SK-N-MC (cell line): ENCODE results near the gene LAMC3.

ENCODE experiments used
- DNase-seq: peaks from one replicate; pipeline ENCODE4 v3.0.0-alpha.2; 2011; ENCODE audit warnings: low read depth, low spot score
- H3K27ac ChIP-seq: fragments of 200-600 bp; sonication (generic); 2 replicates; pipeline ENCODE4 v1.5.1; 2016; ENCODE audit warnings: mixed run types
- H3K36me3 ChIP-seq: fragments of 200-600 bp; sonication (generic); 2 replicates; pipeline ENCODE4 v1.6.1; 2017; ENCODE audit warnings: antibody characterized with exemption, low read length, mixed read lengths; ENCODE audit not compliant: insufficient read depth
- H3K4me3 ChIP-seq: fragments of 200-600 bp; sonication (generic); 2 replicates; pipeline ENCODE4 v1.5.1; 2016
- H3K9ac ChIP-seq: fragments of 200-600 bp; sonication (generic); 2 replicates; pipeline ENCODE4 v1.8.0; 2017; ENCODE audit warnings: mixed run types, mixed read lengths; ENCODE audit not compliant: insufficient read length
- H3K9me3 ChIP-seq: fragments of 200-600 bp; sonication (generic); 2 replicates; pipeline ENCODE4 v1.6.1; 2017; ENCODE audit warnings: low read depth, mild to moderate bottlenecking, antibody characterized with exemption, low read length, moderate library complexity, mixed read lengths
- EZH2 ChIP-seq: fragments of 200-600 bp; sonication (generic); IDR thresholded peaks from one replicate; pipeline ENCODE4 v1.6.1; 2017; ENCODE audit warnings: antibody characterized with exemption
- FOXP2 ChIP-seq: optimal IDR thresholded peaks from 2 replicates; pipeline ENCODE3; 2011; ENCODE audit warnings: mild to moderate bottlenecking, moderate library complexity; ENCODE audit not compliant: insufficient read depth; ENCODE audit errors: extremely low read length, control extremely low read depth
- POLR2AphosphoS5 ChIP-seq: IDR thresholded peaks from 2 replicates; pipeline ENCODE4 v1.6.1; 2012; ENCODE audit warnings: mild to moderate bottlenecking, low read depth, low read length, borderline replicate concordance

The LAMC3 gene

GRCh38 chr9:131011274-131012022 lies 2.5 kb downstream of the LAMC3 start:
- Histone ChIP-seq H3K27ac (no peak overlapping the region), H3K9me3 (no peaks in the 10 kb centered on the region), H3K9ac (no peak overlapping the region), H3K4me3 (no peak overlapping the region), H3K36me3 (no peaks in the 10 kb centered on the region)
- no peak for DNase-seq
- TF ChIP-seq FOXP2 = no peak
- TF ChIP-seq POLR2AphosphoS5 = no peak
- no peak for TF ChIP-seq EZH2

- DNase-seq = no peak
- H3K9me3 ChIP-seq = no peaks in the 10 kb centered on the region
- H3K9ac ChIP-seq = no peak overlapping the region
- no peak overlapping the region for H3K4me3 ChIP-seq
- H3K27ac ChIP-seq = no peak overlapping the region
- H3K36me3 ChIP-seq = no peaks in the 10 kb centered on the region
- TF ChIP-seq EZH2 = no peak
- no peak for TF ChIP-seq FOXP2
- no peak for TF ChIP-seq POLR2AphosphoS5
Observed at GRCh38 chr9:131012023-131012334, 3.0 kb downstream of the LAMC3 start.

- H3K36me3 ChIP-seq = no peaks in the 10 kb centered on the region
- no peak overlapping the region for H3K4me3 ChIP-seq
- TF ChIP-seq POLR2AphosphoS5 = no peak
- TF ChIP-seq EZH2 = no peak
- no peak for TF ChIP-seq FOXP2
- no peak overlapping the region for H3K9ac ChIP-seq
- H3K9me3 ChIP-seq = no peaks in the 10 kb centered on the region
- no peak overlapping the region for H3K27ac ChIP-seq
- DNase-seq = no peak
Observed at GRCh38 chr9:131012396-131012917, 3.5 kb downstream of the LAMC3 start.

GRCh38 chr9:131013015-131013755 lies 4.2 kb downstream of the LAMC3 start:
- no peak for TF ChIP-seq FOXP2
- no peak for TF ChIP-seq POLR2AphosphoS5
- no peaks in the 10 kb centered on the region for H3K36me3 ChIP-seq
- no peak overlapping the region for H3K27ac ChIP-seq
- no peak overlapping the region for H3K9ac ChIP-seq
- H3K4me3 ChIP-seq = no peak overlapping the region
- DNase-seq = no peak
- H3K9me3 ChIP-seq = no peaks in the 10 kb centered on the region

GRCh38 chr9:131013771-131014676 lies 5.0 kb downstream of the LAMC3 start:
- no peak for TF ChIP-seq EZH2
- no peak for TF ChIP-seq POLR2AphosphoS5
- no peak for TF ChIP-seq FOXP2
- Histone ChIP-seq H3K36me3 (no peaks in the 10 kb centered on the region), H3K9me3 (no peaks in the 10 kb centered on the region), H3K9ac (no peak overlapping the region), H3K27ac (no peak overlapping the region), H3K4me3 (no peak overlapping the region)
- no peak for DNase-seq

- no peak overlapping the region for H3K9ac ChIP-seq
- TF ChIP-seq EZH2 (no peak), FOXP2 (no peak), POLR2AphosphoS5 (no peak)
- no peak overlapping the region for H3K4me3 ChIP-seq
- no peaks in the 10 kb centered on the region for H3K36me3 ChIP-seq
- no peaks in the 10 kb centered on the region for H3K9me3 ChIP-seq
- H3K27ac ChIP-seq = no peak overlapping the region
- DNase-seq = no peak
Observed at GRCh38 chr9:131015112-131015511, 6.1 kb downstream of the LAMC3 start.

GRCh38 chr9:131015876-131016397 lies 7.0 kb downstream of the LAMC3 start:
- Histone ChIP-seq H3K4me3 (no peak overlapping the region), H3K36me3 (no peaks in the 10 kb centered on the region), H3K9ac (no peak overlapping the region), H3K9me3 (no peaks in the 10 kb centered on the region), H3K27ac (no peak overlapping the region)
- TF ChIP-seq FOXP2 = no peak
- no peak for TF ChIP-seq POLR2AphosphoS5
- no peak for TF ChIP-seq EZH2
- DNase-seq = no peak
